Loucy (cell line): ENCODE results near the gene PODXL2.

Experiments
- H2AFZ ChIP-seq: fragments of 200-600 bp; sonication (generic); 2 replicates; pipeline ENCODE4 v1.6.0; 2016; ENCODE audit warnings: antibody characterized with exemption, mild to moderate bottlenecking, low read length, moderate library complexity
- H3F3A ChIP-seq: fragments of 200-600 bp; 2 replicates; pipeline ENCODE4 v1.6.0; 2016; ENCODE audit warnings: antibody characterized with exemption, low read depth, mild to moderate bottlenecking
- H3K27me3 ChIP-seq: fragments of 200-600 bp; sonication (generic); 2 replicates; pipeline ENCODE4 v1.6.1; 2014; ENCODE audit warnings: low read length, mild to moderate bottlenecking; ENCODE audit not compliant: insufficient read depth, poor library complexity, severe bottlenecking
- H3K36me3 ChIP-seq: fragments of 200-600 bp; sonication (generic); 2 replicates; pipeline ENCODE4 v1.6.1; 2016; ENCODE audit warnings: low read length; ENCODE audit not compliant: insufficient read depth
- H3K4me1 ChIP-seq: fragments of 200-600 bp; sonication (generic); 2 replicates; pipeline ENCODE4 v1.5.1; 2014; ENCODE audit warnings: low read length, mild to moderate bottlenecking; ENCODE audit not compliant: insufficient read depth, poor library complexity, severe bottlenecking
- H3K4me2 ChIP-seq: fragments of 200-600 bp; sonication (generic); 2 replicates; pipeline ENCODE4 v1.6.0; 2014; ENCODE audit warnings: antibody characterized with exemption, low read length, low read depth, mild to moderate bottlenecking; ENCODE audit not compliant: poor library complexity, severe bottlenecking
- H3K4me3 ChIP-seq: fragments of 200-600 bp; sonication (generic); 2 replicates; pipeline ENCODE4 v1.5.1; 2014; ENCODE audit warnings: low read length, mild to moderate bottlenecking, mixed read lengths; ENCODE audit not compliant: poor library complexity, severe bottlenecking
- H3K79me2 ChIP-seq: fragments of 200-600 bp; sonication (generic); 2 replicates; pipeline ENCODE4 v1.6.1; 2014; ENCODE audit warnings: low read length; ENCODE audit not compliant: insufficient read depth
- H3K9ac ChIP-seq: fragments of 200-600 bp; sonication (generic); 2 replicates; pipeline ENCODE4 v1.6.0; 2014; ENCODE audit warnings: mild to moderate bottlenecking, low read depth, low read length, moderate library complexity; ENCODE audit not compliant: poor library complexity, severe bottlenecking
- H3K9me2 ChIP-seq: fragments of 200-600 bp; sonication (generic); replicated peaks from 2 replicates; pipeline ENCODE4 v1.6.1; 2016; ENCODE audit warnings: low read depth, low read length, mixed read lengths
- H3K9me3 ChIP-seq: fragments of 200-600 bp; sonication (generic); 2 replicates; pipeline ENCODE4 v1.6.1; 2014; ENCODE audit warnings: mild to moderate bottlenecking, antibody characterized with exemption, low read length, low read depth; ENCODE audit not compliant: insufficient read depth
- H4K20me1 ChIP-seq: fragments of 200-600 bp; sonication (generic); 2 replicates; pipeline ENCODE4 v1.6.0; 2014; ENCODE audit warnings: antibody characterized with exemption, low read length, mild to moderate bottlenecking; ENCODE audit not compliant: insufficient read depth, poor library complexity, severe bottlenecking
- EZH2phosphoT487 ChIP-seq: fragments of 200-600 bp; IDR thresholded peaks from 2 replicates; pipeline ENCODE4 v1.6.1; 2018; ENCODE audit warnings: antibody characterized with exemption, mild to moderate bottlenecking, moderate library complexity, borderline replicate concordance
- TF ChIP-seq, protein P1 (sequence below): fragments of 200-600 bp; sonication (generic); conservative IDR thresholded peaks from 2 replicates; pipeline ENCODE4 v1.5.1; 2014; ENCODE audit warnings: mild to moderate bottlenecking, antibody characterized with exemption, low read length

The PODXL2 gene

DNA sequence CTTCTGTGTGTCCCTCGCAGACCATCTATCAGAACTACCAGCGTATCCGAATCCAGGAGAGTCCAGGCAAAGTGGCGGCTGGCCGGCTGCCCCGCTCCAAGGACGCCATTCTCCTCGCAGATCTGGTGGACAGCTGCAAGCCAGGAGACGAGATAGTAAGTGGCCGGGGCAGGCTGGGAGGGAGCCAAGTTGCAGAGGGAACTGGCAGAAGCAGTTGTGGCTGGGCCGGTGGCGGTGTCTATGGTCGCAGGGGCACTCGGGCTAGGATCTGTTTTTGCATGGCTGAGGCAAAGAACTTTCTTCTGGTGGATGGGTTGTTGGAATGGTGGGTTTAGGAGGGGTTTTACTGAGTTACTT lies 20.6 kb upstream of the PODXL2 start:
- Histone ChIP-seq H3K4me2 (peak overlapping the region; percentile 41), H3K4me3 (no peak overlapping the region), H3K4me1 (peaks cover 29% of the 10 kb centered on the region), H3K36me3 (peaks cover 91% of the 10 kb centered on the region; the same call in 1 of the 2 replicates), H3K27me3 (no peaks in the 10 kb centered on the region), H3F3A (no peaks in the 10 kb centered on the region), H4K20me1 (peaks cover 84% of the 10 kb centered on the region), H3K9me3 (no peaks in the 10 kb centered on the region), H2AFZ (no peak overlapping the region), H3K9ac (no peak overlapping the region), H3K79me2 (peaks cover 94% of the 10 kb centered on the region), H3K9me2 (no peaks in the 10 kb centered on the region)
- no peak for TF ChIP-seq EZH2phosphoT487
- TF ChIP-seq, protein P1, sequence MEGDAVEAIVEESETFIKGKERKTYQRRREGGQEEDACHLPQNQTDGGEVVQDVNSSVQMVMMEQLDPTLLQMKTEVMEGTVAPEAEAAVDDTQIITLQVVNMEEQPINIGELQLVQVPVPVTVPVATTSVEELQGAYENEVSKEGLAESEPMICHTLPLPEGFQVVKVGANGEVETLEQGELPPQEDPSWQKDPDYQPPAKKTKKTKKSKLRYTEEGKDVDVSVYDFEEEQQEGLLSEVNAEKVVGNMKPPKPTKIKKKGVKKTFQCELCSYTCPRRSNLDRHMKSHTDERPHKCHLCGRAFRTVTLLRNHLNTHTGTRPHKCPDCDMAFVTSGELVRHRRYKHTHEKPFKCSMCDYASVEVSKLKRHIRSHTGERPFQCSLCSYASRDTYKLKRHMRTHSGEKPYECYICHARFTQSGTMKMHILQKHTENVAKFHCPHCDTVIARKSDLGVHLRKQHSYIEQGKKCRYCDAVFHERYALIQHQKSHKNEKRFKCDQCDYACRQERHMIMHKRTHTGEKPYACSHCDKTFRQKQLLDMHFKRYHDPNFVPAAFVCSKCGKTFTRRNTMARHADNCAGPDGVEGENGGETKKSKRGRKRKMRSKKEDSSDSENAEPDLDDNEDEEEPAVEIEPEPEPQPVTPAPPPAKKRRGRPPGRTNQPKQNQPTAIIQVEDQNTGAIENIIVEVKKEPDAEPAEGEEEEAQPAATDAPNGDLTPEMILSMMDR: no peak

- Histone ChIP-seq H3K9ac (no peak overlapping the region), H3K4me3 (no peak overlapping the region), H3K9me3 (no peaks in the 10 kb centered on the region), H2AFZ (no peak overlapping the region), H3K4me2 (no peak overlapping the region), H3F3A (no peaks in the 10 kb centered on the region), H3K27me3 (no peaks in the 10 kb centered on the region), H3K36me3 (peaks cover 95% of the 10 kb centered on the region; the same call in 1 of the 2 replicates), H4K20me1 (peaks cover 84% of the 10 kb centered on the region), H3K9me2 (no peaks in the 10 kb centered on the region), H3K4me1 (peaks cover 34% of the 10 kb centered on the region), H3K79me2 (peaks cover 94% of the 10 kb centered on the region)
- TF ChIP-seq, protein P1: no peak
- TF ChIP-seq EZH2phosphoT487: no peak
Measured at GRCh38 chr3:127610105-127610504, 18.9 kb upstream of the PODXL2 start.

DNA sequence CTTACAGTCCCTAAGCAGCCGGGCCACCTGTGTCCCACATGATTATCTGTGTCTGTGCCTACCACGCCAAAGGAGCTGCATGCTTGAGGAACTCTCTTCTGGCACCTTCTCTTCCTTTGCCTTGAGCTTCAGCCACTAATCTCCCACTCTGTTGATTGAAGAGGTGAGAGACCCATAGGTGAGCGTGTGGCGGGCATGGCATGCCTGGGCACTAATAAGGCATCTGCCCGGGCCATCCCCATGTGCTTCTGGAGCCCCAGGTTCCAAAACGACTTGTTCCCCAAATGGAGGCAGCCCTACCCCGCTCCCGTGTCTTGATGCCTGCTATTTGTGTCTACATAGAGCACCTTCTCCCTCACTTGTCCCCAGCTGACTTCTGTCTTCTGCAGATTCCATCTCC lies 17.7 kb upstream of the PODXL2 start:
- Histone ChIP-seq H3K4me2 (no peak overlapping the region), H3K4me3 (no peak overlapping the region), H3K9ac (no peak overlapping the region), H3F3A (no peaks in the 10 kb centered on the region), H3K9me2 (no peaks in the 10 kb centered on the region), H3K27me3 (no peaks in the 10 kb centered on the region), H3K79me2 (peaks cover 92% of the 10 kb centered on the region), H2AFZ (no peak overlapping the region), H4K20me1 (peaks cover 84% of the 10 kb centered on the region), H3K4me1 (peaks cover 27% of the 10 kb centered on the region), H3K36me3 (peaks cover 95% of the 10 kb centered on the region; the same call in 1 of the 2 replicates), H3K9me3 (no peaks in the 10 kb centered on the region)
- no peak for TF ChIP-seq EZH2phosphoT487
- TF ChIP-seq, protein P1: no peak
